ENCODE measurements around the gene PTPRF.

PTPRF gene

GRCh38 chr1:43584204-43584603 lies 53.5 kb downstream of the PTPRF start:
- DNase-seq = no peak

- no peak for DNase-seq
Measured at GRCh38 chr1:43585557-43585956, 54.9 kb downstream of the PTPRF start.

- no peak for DNase-seq
Measured at GRCh38 chr1:43586136-43586731, 55.6 kb downstream of the PTPRF start.

GRCh38 chr1:43587001-43587400 lies 56.3 kb downstream of the PTPRF start:
- DNase-seq = no peak

- no peak for DNase-seq
Measured at GRCh38 chr1:43587594-43587993, 56.9 kb downstream of the PTPRF start.

- no peak for DNase-seq
Measured at GRCh38 chr1:43588592-43588991, 57.9 kb downstream of the PTPRF start.

- no peak for DNase-seq
Measured at GRCh38 chr1:43590388-43590925, 59.8 kb downstream of the PTPRF start.

GRCh38 chr1:43591181-43591580 lies 60.5 kb downstream of the PTPRF start:
- no peak for DNase-seq

GRCh38 chr1:43592051-43592665 lies 61.5 kb downstream of the PTPRF start:
- DNase-seq = no peak

GRCh38 chr1:43592974-43593683 lies 62.4 kb downstream of the PTPRF start:
- no peak for DNase-seq

- DNase-seq = no peak
Measured at GRCh38 chr1:43596579-43596978, 65.9 kb downstream of the PTPRF start.

GRCh38 chr1:43597028-43597427 lies 66.3 kb downstream of the PTPRF start:
- DNase-seq = no peak

GRCh38 chr1:43597721-43598120 lies 67.0 kb downstream of the PTPRF start:
- no peak for DNase-seq

- no peak for DNase-seq
Measured at GRCh38 chr1:43598622-43599021, 67.9 kb downstream of the PTPRF start.

- DNase-seq = no peak
Measured at GRCh38 chr1:43600033-43601020, 69.6 kb downstream of the PTPRF start.

- no peak for DNase-seq
Measured at GRCh38 chr1:43602990-43603389, 72.3 kb downstream of the PTPRF start.

GRCh38 chr1:43604192-43604591 lies 73.5 kb downstream of the PTPRF start:
- DNase-seq = no peak

GRCh38 chr1:43605157-43605556 lies 74.5 kb downstream of the PTPRF start:
- no peak for DNase-seq

- DNase-seq = no peak
Measured at GRCh38 chr1:43605766-43606165, 75.1 kb downstream of the PTPRF start.

- no peak for DNase-seq
Measured at GRCh38 chr1:43606624-43607023, 75.9 kb downstream of the PTPRF start.

- DNase-seq = no peak
Measured at GRCh38 chr1:43608827-43609226, 78.1 kb downstream of the PTPRF start.

GRCh38 chr1:43610339-43610738 lies 79.7 kb downstream of the PTPRF start:
- DNase-seq = no peak

- no peak for DNase-seq
Measured at GRCh38 chr1:43611950-43612349, 81.3 kb downstream of the PTPRF start.
